Lung (tissue), 12 donors: ENCODE measurements around the gene NPRL2. TPM values are rescaled to one million over a fixed set of nuclear protein-coding genes. Genes with fewer than 3 reads are reported as not detected.

Experiments used
- ATAC-seq: fragments of 200-7000 bp; cut with Tn5 transposase; one replicate; pipeline ENCODE4 v1.9.1; 2020; ENCODE audit warnings: moderate number of reproducible peaks; ENCODE audit not compliant: insufficient read depth, low FRiP score
- DNase-seq, 3 donors: peaks; one replicate each; pipeline ENCODE4 v3.0.0-alpha.2; 2013 to 2017
- H3K27ac ChIP-seq, 2 donors: one replicate each; pipeline ENCODE4 v1.5.1; 2013; ENCODE audit warnings: mild to moderate bottlenecking in 2 of 2, moderate library complexity in 2 of 2, control low read depth in 1 of 2, inconsistent platforms in 1 of 2, low read depth in 1 of 2, low read length in 1 of 2
- H3K27me3 ChIP-seq, 3 donors: one replicate each; pipeline ENCODE4 v1.5.1; 2013; ENCODE audit warnings: low read length in 2 of 3; ENCODE audit not compliant: control insufficient read depth in 3 of 3, insufficient read depth in 3 of 3
- H3K36me3 ChIP-seq, 4 donors: one replicate each; pipeline ENCODE4 v1.5.1; 2013; ENCODE audit warnings: low read length in 4 of 4, mild to moderate bottlenecking in 1 of 4, moderate library complexity in 1 of 4; ENCODE audit not compliant: control insufficient read depth in 4 of 4, insufficient read depth in 4 of 4
- H3K4me1 ChIP-seq, 5 donors: one replicate each; pipeline ENCODE4 v1.5.1; 2013; ENCODE audit warnings: low read length in 5 of 5, mild to moderate bottlenecking in 2 of 5, moderate library complexity in 1 of 5; ENCODE audit not compliant: control insufficient read depth in 5 of 5, insufficient read depth in 5 of 5
- H3K4me3 ChIP-seq: one replicate; pipeline ENCODE4 v1.5.1; 2013; ENCODE audit warnings: mild to moderate bottlenecking, control low read depth, moderate library complexity
- H3K9ac ChIP-seq, 2 donors: one replicate each; pipeline ENCODE4 v1.5.1; 2013; ENCODE audit warnings: low read length in 2 of 2, control low read depth in 1 of 2; ENCODE audit not compliant: insufficient read depth in 1 of 2
- H3K9me3 ChIP-seq, 4 donors: one replicate each; pipeline ENCODE4 v1.5.1; 2013; ENCODE audit warnings: low read length in 3 of 4, mild to moderate bottlenecking in 1 of 4, moderate library complexity in 1 of 4; ENCODE audit not compliant: control insufficient read depth in 4 of 4, insufficient read depth in 3 of 4
- CTCF ChIP-seq: IDR thresholded peaks from 2 replicates; pipeline ENCODE4 v1.5.1; 2012; ENCODE audit warnings: mild to moderate bottlenecking; ENCODE audit errors: control extremely low read depth, extremely low read depth
- WGBS, 2 donors: extraction: QIAGEN DNeasy Blood & Tissue Kit; methylation state at CpG; one replicate each; pipeline ENCODE4 v1.1.7; 2013; 5-methylcytosine and 5-hydroxymethylcytosine counted together
- polyA plus RNA-seq, 2 donors: library from polyadenylated mRNA; stranded (reverse); fragments of 200-250 nt; gene quantifications; one replicate each; pipeline ENCODE4 v1.2.1, GENCODE V29; 2013
- total RNA-seq, 2 donors: library from RNA; depleted of rRNA in 1 of 2; stranded (reverse); fragments of >200 nt in 1 of 2; gene quantifications; one replicate each; pipeline ENCODE4 v1.2.1, GENCODE V29; 2014 to 2021
- donor health status: control.
- donor health status: control.
- donor health status: Bipolar disorder and iron deficiency.
- donor health status: healthy.
- donor health status: DM: yes; HTN: yes; CAD: no.

Gene NPRL2
- total and polyA plus RNA-seq, 4 donors: 12.7 to 21.9 (median 17.2) TPM

DNA sequence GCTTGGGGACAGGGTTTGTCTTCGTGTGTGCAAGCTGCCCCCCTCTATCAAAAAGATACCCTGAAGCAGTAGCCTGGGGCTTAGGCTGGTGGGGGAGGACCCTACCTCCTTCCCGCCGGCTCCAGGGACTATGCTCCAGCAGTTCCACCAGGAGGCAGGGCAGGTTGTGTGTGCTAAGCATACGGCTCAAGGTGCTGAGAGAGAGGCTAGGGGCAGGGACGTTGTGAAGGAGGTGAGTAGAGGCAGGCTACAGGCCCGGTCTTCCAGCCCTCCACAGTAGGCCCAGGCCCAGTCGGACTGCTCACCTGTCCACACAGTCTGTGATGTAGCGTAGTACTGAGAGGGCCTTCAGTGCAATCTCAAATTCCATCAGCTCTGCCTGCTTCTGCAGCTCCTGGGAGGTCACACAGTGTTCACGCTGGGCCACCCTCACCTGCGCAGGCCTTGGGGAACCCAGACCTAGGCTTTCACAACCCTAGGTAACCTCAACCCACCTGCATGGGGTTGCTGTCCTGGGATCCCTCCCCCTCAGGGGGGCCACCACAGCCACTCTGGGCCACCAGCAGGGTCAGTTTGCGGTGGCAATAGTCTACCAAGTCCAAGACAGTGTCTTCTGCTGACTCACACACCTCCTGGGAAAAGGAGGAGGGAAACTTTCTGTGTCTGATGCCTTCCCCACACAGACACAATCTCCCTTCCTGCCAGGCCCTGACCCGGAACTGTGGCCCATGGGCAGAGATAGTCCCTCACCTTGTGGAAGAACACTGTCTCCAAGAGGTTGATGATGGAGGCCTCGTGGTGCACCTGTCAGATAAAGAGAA is 7.6 kb downstream of the NPRL2 start:
- no peak for TF ChIP-seq CTCF
- no peaks in the 10 kb centered on the region for H3K9me3 ChIP-seq
- peaks cover 0 to 5% (median 0%) of the 10 kb centered on the region in 3 donors for H3K27me3 ChIP-seq
- H3K4me3 ChIP-seq: no peak overlapping the region
- H3K36me3 ChIP-seq: peaks cover 0 to 4% (median 2%) of the 10 kb centered on the region in 4 donors
- ATAC-seq (no peak), DNase-seq (no peak)
- H3K27ac ChIP-seq: no peak overlapping the region
- H3K4me1 ChIP-seq: peaks cover 0 to 51% (median 14%) of the 10 kb centered on the region in 5 donors
- no peak overlapping the region for H3K9ac ChIP-seq
- WGBS, 2 donors: 88% methylated on average over 13 of the region's 13 CpGs

GRCh38 chr3:50341996-50342650 is 8.5 kb downstream of the NPRL2 start:
- no peak overlapping the region for H3K9ac ChIP-seq
- no peak overlapping the region for H3K27ac ChIP-seq
- ATAC-seq (no peak), DNase-seq (no peak)
- H3K4me1 ChIP-seq: peaks cover 0 to 53% (median 14%) of the 10 kb centered on the region in 5 donors
- no peaks in the 10 kb centered on the region for H3K36me3 ChIP-seq
- TF ChIP-seq CTCF: no peak
- no peaks in the 10 kb centered on the region for H3K9me3 ChIP-seq
- WGBS, 2 donors: 85 to 90% methylated on average over 13 of the region's 13 CpGs
- peaks cover 0 to 5% (median 0%) of the 10 kb centered on the region in 3 donors for H3K27me3 ChIP-seq
- no peak overlapping the region for H3K4me3 ChIP-seq

- peak overlapping the region; percentile 40 for H3K4me3 ChIP-seq
- no peaks in the 10 kb centered on the region for H3K36me3 ChIP-seq
- no peak for DNase-seq
- H3K27ac ChIP-seq: peak overlapping the region in 1 of 2 donors; percentile 92
- no peak for TF ChIP-seq CTCF
- H3K27me3 ChIP-seq: peaks cover 0 to 5% (median 0%) of the 10 kb centered on the region in 3 donors
- peak overlapping the region in 1 of 2 donors; percentile 82 for H3K9ac ChIP-seq
- H3K4me1 ChIP-seq: peaks cover 0 to 55% (median 14%) of the 10 kb centered on the region in 5 donors
- H3K9me3 ChIP-seq: no peaks in the 10 kb centered on the region
- 80 to 89% methylated on average over 8 to 9 of the region's 9 CpGs for whole genome bisulfite sequencing, 2 donors
- ATAC-seq: no peak
These were observed 9.0 kb downstream of the NPRL2 start for GRCh38 chr3:50341537-50341936.
